ENCODE measurements around the gene KCTD16.

The KCTD16 gene

DNA sequence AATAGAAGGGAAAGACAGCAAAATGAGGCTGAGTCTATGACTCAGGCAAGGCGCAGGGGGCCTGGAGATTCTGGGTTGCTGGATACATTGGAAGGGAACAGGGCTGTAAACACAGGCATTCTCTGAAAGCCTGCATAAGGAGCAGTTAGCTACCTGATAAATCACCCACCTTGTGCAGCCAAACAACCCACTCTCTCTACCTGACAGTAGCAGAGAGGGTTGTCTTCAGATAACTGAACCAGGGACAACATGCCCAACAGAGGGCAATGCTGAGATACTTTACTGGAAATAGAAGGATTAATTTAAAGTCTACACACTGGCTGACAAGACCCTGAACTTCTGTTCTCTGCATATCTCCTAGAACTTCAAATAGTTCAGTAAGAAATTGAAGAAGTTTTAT, 161.6 kb downstream of the KCTD16 start:
- ChIA-PET POLR2A (no interaction called here), CTCF (interaction anchor here (1.2 to 2.4 kb wide), 3 partner anchors 11 to 36 kb away, joined by 3 to 8 read pairs (median 3); no protein-coding TSS in a partner anchor)
- no peak for DNase-seq (ENCODE audit: extremely low spot score)
- TF ChIP-seq, protein P1, sequence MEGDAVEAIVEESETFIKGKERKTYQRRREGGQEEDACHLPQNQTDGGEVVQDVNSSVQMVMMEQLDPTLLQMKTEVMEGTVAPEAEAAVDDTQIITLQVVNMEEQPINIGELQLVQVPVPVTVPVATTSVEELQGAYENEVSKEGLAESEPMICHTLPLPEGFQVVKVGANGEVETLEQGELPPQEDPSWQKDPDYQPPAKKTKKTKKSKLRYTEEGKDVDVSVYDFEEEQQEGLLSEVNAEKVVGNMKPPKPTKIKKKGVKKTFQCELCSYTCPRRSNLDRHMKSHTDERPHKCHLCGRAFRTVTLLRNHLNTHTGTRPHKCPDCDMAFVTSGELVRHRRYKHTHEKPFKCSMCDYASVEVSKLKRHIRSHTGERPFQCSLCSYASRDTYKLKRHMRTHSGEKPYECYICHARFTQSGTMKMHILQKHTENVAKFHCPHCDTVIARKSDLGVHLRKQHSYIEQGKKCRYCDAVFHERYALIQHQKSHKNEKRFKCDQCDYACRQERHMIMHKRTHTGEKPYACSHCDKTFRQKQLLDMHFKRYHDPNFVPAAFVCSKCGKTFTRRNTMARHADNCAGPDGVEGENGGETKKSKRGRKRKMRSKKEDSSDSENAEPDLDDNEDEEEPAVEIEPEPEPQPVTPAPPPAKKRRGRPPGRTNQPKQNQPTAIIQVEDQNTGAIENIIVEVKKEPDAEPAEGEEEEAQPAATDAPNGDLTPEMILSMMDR (IDR thresholded peaks at IDR 0.05; ENCODE audit: control extremely low read depth, extremely low read depth, low read depth, missing control alignments) = no peak

DNA sequence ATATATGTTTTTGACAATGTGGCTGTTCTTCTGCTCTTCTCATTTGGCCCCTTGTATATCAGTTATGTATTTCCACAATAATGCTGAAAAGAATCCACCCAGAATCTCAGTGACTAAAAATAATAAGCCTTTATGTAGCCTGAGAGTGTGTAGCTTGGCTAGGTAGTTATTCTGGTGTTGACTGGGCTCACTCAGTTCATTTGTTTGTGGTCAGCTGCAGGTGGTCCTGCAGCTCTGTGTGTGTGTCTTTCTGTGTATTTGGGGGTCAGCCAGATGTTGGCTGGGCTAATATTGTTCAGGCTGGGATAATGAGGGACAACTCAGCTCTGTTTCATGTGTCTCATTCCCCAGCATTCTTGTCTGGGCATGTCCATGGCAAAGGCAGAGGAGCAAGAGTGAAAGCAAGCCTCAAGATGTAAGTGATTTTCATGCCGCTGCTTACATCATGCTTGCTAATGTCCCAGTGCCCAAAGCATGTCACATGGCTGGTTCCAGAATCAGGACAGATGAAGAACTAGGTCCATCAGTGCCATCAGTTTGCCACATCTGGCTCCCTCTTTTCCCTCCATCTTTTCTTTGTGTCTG, 162.8 kb downstream of the KCTD16 start:
- TF ChIP-seq, protein P1 (IDR thresholded peaks at IDR 0.05; ENCODE audit: control extremely low read depth, extremely low read depth, low read depth, missing control alignments) = no peak
- DNase-seq (ENCODE audit: extremely low spot score) = no peak
- CTCF ChIA-PET = interaction anchor here (1.1 to 2.4 kb wide), 2 partner anchors 9 to 12 kb away, joined by 3 to 8 read pairs; no protein-coding TSS in a partner anchor
- POLR2A ChIA-PET = no interaction called here

DNA sequence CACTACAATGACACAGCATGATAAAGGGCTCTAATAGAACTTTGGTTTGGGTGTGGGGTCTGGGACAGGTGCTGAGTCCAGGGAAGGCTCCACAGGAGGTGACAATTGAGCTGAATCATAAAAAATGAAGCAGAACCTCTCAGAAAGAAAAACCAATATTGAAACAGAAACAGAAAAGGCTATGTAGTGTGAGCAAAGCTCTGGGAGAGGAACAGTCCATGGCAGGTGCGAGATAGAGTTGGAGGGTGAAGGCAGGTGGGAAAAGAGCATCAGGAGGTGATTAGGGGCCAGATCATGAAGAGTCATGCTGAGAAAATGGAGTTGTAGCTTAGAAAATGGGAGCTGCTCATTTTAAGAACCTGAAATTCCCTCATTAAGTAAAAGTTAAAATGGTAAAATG, 164.9 kb downstream of the KCTD16 start:
- TF ChIP-seq, protein P1 (IDR thresholded peaks at IDR 0.05; ENCODE audit: control extremely low read depth, extremely low read depth, low read depth, missing control alignments) = no peak
- CTCF ChIA-PET = interaction anchor here (0.8 to 2.0 kb wide), 4 partner anchors 9 to 349 kb away, joined by 3 to 7 read pairs (median 4); no protein-coding TSS in a partner anchor
- POLR2A ChIA-PET = no interaction called here
- DNase-seq (ENCODE audit: extremely low spot score) = no peak

DNA sequence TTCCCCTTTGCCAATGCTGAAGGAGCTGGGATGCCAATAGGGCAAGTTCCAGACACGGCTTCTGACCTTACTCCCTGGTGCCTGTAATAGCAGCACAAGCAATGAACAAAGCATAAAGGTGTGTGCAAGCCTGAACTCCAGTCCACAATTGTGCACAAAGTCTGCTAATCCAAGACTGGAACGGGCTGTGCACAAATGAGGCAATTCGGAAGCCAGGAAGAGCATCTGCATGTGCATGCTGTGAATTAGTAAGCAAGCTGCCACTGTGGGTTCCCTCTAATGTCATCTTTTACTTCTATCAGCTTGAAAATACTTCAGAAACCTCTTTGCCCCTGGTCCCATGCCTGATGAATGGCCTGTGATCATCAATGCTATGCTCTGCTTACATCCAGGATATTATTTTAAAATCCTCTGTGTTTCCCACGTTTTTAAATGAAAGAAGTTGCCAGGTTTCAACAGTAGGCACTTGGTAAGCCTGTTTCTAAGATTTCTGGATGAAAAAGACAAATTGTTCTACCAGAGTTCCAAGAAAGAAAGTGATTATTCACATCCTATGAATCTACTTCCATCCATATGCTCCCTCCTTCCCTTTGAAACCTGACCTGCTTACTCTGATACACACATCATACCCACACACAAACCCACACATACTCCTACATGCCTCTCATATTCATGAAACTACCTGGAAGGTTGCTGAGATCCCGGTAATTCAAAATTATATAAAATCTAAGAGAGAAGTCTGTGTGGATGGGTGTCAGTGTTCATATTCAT, 165.7 kb downstream of the KCTD16 start:
- ChIA-PET CTCF (interaction anchor here (0.8 to 1.2 kb wide), 2 partner anchors 9 to 21 kb away, joined by 3 to 4 read pairs; no protein-coding TSS in a partner anchor), POLR2A (no interaction called here)
- TF ChIP-seq, protein P1 (IDR thresholded peaks at IDR 0.05; ENCODE audit: control extremely low read depth, extremely low read depth, low read depth, missing control alignments) = no peak
- DNase-seq (ENCODE audit: extremely low spot score) = no peak

DNA sequence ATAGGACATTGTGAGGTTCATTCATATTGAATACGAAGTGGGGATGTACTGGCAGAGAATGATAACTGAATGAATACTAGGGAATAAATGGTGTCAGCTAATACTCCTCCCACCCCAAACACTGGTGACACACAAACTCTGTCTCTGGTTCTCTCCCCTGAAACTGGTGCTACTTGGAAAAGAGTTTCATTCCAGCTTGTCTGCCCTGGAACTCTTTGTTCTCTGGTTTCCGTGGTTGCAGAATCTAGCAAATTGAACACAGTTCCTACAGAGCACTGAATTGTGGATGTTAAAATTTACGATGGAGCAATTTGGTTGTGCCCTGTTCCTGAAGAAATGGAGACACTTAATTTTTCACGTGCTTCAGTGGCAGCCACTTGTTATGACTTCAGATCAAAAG, 181.7 kb downstream of the KCTD16 start:
- TF ChIP-seq, protein P1 (IDR thresholded peaks at IDR 0.05; ENCODE audit: control extremely low read depth, extremely low read depth, low read depth, missing control alignments) = no peak
- DNase-seq (ENCODE audit: extremely low spot score) = no peak
- CTCF ChIA-PET = interaction anchor here (1.0 kb wide), 1 partner anchor 21 kb away, joined by 3 read pairs; no protein-coding TSS in a partner anchor
- POLR2A ChIA-PET = no interaction called here

DNA sequence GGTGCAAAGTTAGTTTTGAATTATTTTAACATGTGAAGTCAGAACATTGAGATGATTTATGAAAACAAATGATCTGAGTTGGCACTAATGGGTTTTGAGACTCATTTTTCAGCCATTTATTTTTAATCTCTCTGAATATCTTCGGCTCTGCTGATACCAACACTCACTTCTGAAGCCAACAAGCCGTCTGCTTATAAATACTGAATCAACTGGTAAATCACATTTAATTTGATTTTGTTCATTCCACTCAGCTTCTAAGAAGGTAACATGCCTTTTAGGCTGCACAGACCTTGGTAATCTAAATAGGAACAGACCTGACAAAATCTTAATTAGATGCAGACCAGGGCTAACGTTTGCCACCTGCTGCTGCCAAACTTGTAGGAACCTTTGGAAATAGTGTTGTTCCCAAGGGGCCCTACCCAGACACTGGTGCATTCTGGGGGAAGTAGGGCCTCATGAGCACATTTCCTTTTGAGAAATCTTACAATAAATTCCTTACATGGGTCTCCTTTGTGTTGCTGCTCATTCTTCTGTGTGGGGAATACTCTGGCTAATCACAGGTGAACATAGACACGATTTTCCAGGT, 182.2 kb downstream of the KCTD16 start:
- no peak for DNase-seq (ENCODE audit: extremely low spot score)
- ChIA-PET CTCF (interaction anchor here (1.2 kb wide), 1 partner anchor 13 kb away, joined by 3 read pairs; no protein-coding TSS in a partner anchor), POLR2A (no interaction called here)
- TF ChIP-seq, protein P1 (IDR thresholded peaks at IDR 0.05; ENCODE audit: control extremely low read depth, extremely low read depth, low read depth, missing control alignments) = no peak

Measured in GM10248 (cell line).